K562 (cell line): ENCODE results near the gene RAB7A. TPM values are rescaled to one million over a fixed set of nuclear protein-coding genes. Genes with fewer than 3 reads are reported as not detected.

Experiments
- ATAC-seq: fragments of 200-7000 bp; cut with Tn5 transposase; 3 replicates; pipeline ENCODE4 v1.9.1; 2020; ENCODE audit warnings: moderate library complexity
- BruUV-seq: library from RNA; stranded (reverse); fragments of 400-500 nt; replicated peaks from 2 replicates; lab custom pipeline; 2021; lab: Mats Ljungman, UMichigan
- CTCF ChIA-PET: fragments of 300-600 bp; formaldehyde crosslinking; extraction: SDS; loops from one replicate; lab custom pipeline; 2021; ENCODE audit warnings: low intra/inter-chr PET ratio; lab: Yijun Ruan, JAX
- POLR2A ChIA-PET: fragments of 300-600, 350-650 bp; sonication (Branson Sonifier 250); formaldehyde crosslinking; extraction: SDS; loops from one replicate; lab custom pipeline; 2021; ENCODE audit warnings: antibody characterized with exemption, inconsistent platforms; lab: Yijun Ruan, JAX
- DNase-seq, 4 experiments: peaks; one replicate each; pipeline versions ENCODE4 v3.0.0 to v3.0.0-alpha.2; 2011 to 2018; ENCODE audit warnings: low spot score in 3 of 4, mixed read lengths in 3 of 4; ENCODE audit errors: extremely low read depth in 1 of 4
- FAIRE-seq: peaks from 2 replicates; lab custom pipeline; 2011; peaks lifted over from hg19 to GRCh38; lab: Jason Lieb, UNC
- H2AFZ ChIP-seq: 2 replicates; pipeline ENCODE4 v1.6.0; 2011; ENCODE audit warnings: low read depth, low read length, control low read depth, inconsistent platforms
- H3K27ac ChIP-seq: fragments of 200-600 bp; 3 replicates; pipeline ENCODE4 v1.8.0; 2011; ENCODE audit warnings: low read depth, mild to moderate bottlenecking, control low read depth, inconsistent platforms, low read length, moderate library complexity, mixed read lengths; ENCODE audit errors: extremely low read depth
- H3K27me3 ChIP-seq, 2 experiments: fragments of 300-600 bp in 1 of 2; 2 replicates in 1 of 2; 3 replicates in 1 of 2; pipeline versions ENCODE4 v1.6.0 to v1.8.0; 2011; ENCODE audit warnings: inconsistent platforms in 2 of 2, low read length in 2 of 2, mild to moderate bottlenecking in 1 of 2, mixed read lengths in 1 of 2, moderate library complexity in 1 of 2; ENCODE audit not compliant: control insufficient read depth in 2 of 2, insufficient read depth in 2 of 2
- H3K36me3 ChIP-seq: fragments of 300-600 bp; 3 replicates; pipeline ENCODE4 v1.8.0; 2011; ENCODE audit warnings: mild to moderate bottlenecking, low read length, inconsistent platforms; ENCODE audit not compliant: control insufficient read depth, insufficient read depth
- H3K4me1 ChIP-seq, 2 experiments: fragments of 200-600 bp in 1 of 2; replicated peaks in 1 of 2; 2 replicates in 1 of 2; 3 replicates in 1 of 2; pipeline versions ENCODE4 v1.5.1 to v1.8.0; 2011; ENCODE audit warnings: inconsistent platforms in 2 of 2, low read length in 2 of 2, mild to moderate bottlenecking in 1 of 2, mixed read lengths in 1 of 2, moderate library complexity in 1 of 2; ENCODE audit not compliant: control insufficient read depth in 2 of 2, insufficient read depth in 2 of 2
- H3K4me2 ChIP-seq: 2 replicates; pipeline ENCODE4 v1.6.1; 2011; ENCODE audit warnings: low read length, control low read depth, inconsistent platforms, mixed read lengths; ENCODE audit not compliant: insufficient read depth
- H3K4me3 ChIP-seq: fragments of 200-600 bp; sonication (generic), shearing (Covaris generic); 2 replicates; pipeline ENCODE4 v1.5.1; 2016; ENCODE audit warnings: control low read depth, inconsistent platforms
- H3K79me2 ChIP-seq: fragments of 200-600 bp; 3 replicates; pipeline ENCODE4 v1.8.0; 2011; ENCODE audit warnings: low read length, inconsistent platforms; ENCODE audit not compliant: control insufficient read depth, insufficient read depth
- H3K9ac ChIP-seq, 2 experiments: 2 replicates each; pipeline versions ENCODE4 v1.6.0 to v1.6.1; 2011; ENCODE audit warnings: low read depth in 2 of 2, low read length in 2 of 2, control low read depth in 1 of 2, inconsistent platforms in 1 of 2, mild to moderate bottlenecking in 1 of 2, mixed read lengths in 1 of 2; ENCODE audit not compliant: insufficient read depth in 1 of 2
- H3K9me1 ChIP-seq: one replicate; pipeline ENCODE4 v1.6.0; 2011; ENCODE audit warnings: inconsistent platforms, mild to moderate bottlenecking, low read length, moderate library complexity; ENCODE audit not compliant: control insufficient read depth, insufficient read depth
- H3K9me3 ChIP-seq: replicated peaks from 2 replicates; pipeline ENCODE4 v1.5.1; 2011; ENCODE audit warnings: low read depth, low read length, inconsistent platforms; ENCODE audit not compliant: control insufficient read depth, insufficient read depth
- H4K20me1 ChIP-seq: replicated peaks from 2 replicates; pipeline ENCODE4 v1.6.1; 2011; ENCODE audit warnings: low read length, inconsistent platforms, mixed read lengths; ENCODE audit not compliant: control insufficient read depth, insufficient read depth
- BACH1 ChIP-seq: fragments of 200-800 bp; sonication (Bioruptor generic); IDR thresholded peaks from 2 replicates; pipeline ENCODE4 v1.6.1; 2016; ENCODE audit warnings: missing genetic modification characterization, missing compliant biosample characterization
- BMI1 ChIP-seq: fragments of 150-350 bp; IDR thresholded peaks from 2 replicates; pipeline ENCODE4 v1.6.1; 2014; ENCODE audit warnings: low read length
- CTBP1 ChIP-seq: fragments of 450-650 bp; IDR thresholded peaks from 2 replicates; pipeline ENCODE4 v1.6.1; 2016; ENCODE audit warnings: borderline replicate concordance
- CTCF ChIP-seq, 3 experiments: IDR thresholded peaks in 2 of 3; conservative IDR thresholded peaks in 1 of 3; 2 replicates each; pipeline ENCODE4 v1.5.1; 2011 to 2012; ENCODE audit warnings: low read length in 3 of 3, mild to moderate bottlenecking in 3 of 3, control low read depth in 2 of 3, improper control_type of control experiment in 1 of 3, inconsistent platforms in 1 of 3, low read depth in 1 of 3, mixed read lengths in 1 of 3, moderate library complexity in 1 of 3; ENCODE audit not compliant: insufficient read depth in 2 of 3
- FOS ChIP-seq: IDR thresholded peaks from 3 replicates; pipeline ENCODE4 v1.6.1; 2011; ENCODE audit not compliant: insufficient read length; ENCODE audit errors: extremely low read depth
- MEIS2 ChIP-seq: fragments of 450-650 bp; IDR thresholded peaks from 2 replicates; pipeline ENCODE4 v1.6.1; 2014; ENCODE audit warnings: mild to moderate bottlenecking; ENCODE audit not compliant: partially characterized antibody
- MLX ChIP-seq, 2 experiments: fragments of 450-650 bp in 1 of 2; sonication (generic) in 1 of 2; formaldehyde crosslinking; conservative IDR thresholded peaks; 2 replicates each; pipeline versions ENCODE4 v1.4.0 to v1.8.1; 2020 to 2022; ENCODE audit warnings: mild to moderate bottlenecking in 1 of 2, missing genetic modification reagents in 1 of 2
- NFE2 ChIP-seq: IDR thresholded peaks from 2 replicates; pipeline ENCODE4 v1.6.1; 2014; ENCODE audit warnings: antibody characterized with exemption, low read depth
- NFRKB ChIP-seq: fragments of 450-650 bp; IDR thresholded peaks from 2 replicates; pipeline ENCODE4 v1.6.1; 2016; ENCODE audit warnings: low read depth
- PCBP2 ChIP-seq: fragments of 200-400 bp; formaldehyde crosslinking; IDR thresholded peaks from 2 replicates; pipeline ENCODE4 v1.6.1; 2018; ENCODE audit warnings: low read length, low read depth, mild to moderate bottlenecking, moderate library complexity; ENCODE audit not compliant: poor library complexity, severe bottlenecking
- POLR2A ChIP-seq: fragments of 450-650 bp; conservative IDR thresholded peaks from 2 replicates; pipeline ENCODE4 v1.6.1; 2016
- RBM34 ChIP-seq: fragments of 200-400 bp; formaldehyde crosslinking; IDR thresholded peaks from 2 replicates; pipeline ENCODE4 v1.6.1; 2018; ENCODE audit warnings: low read length, borderline replicate concordance; ENCODE audit not compliant: insufficient read depth
- RCOR1 ChIP-seq, 2 experiments: IDR thresholded peaks; 2 replicates each; pipeline ENCODE4 v1.6.1; 2012; ENCODE audit warnings: low read depth in 2 of 2, low read length in 2 of 2, borderline replicate concordance in 1 of 2, improper control_type of control experiment in 1 of 2
- RFX5 ChIP-seq: IDR thresholded peaks from 2 replicates; pipeline ENCODE4 v1.6.1; 2011; ENCODE audit warnings: low read depth, mild to moderate bottlenecking, improper control_type of control experiment, low read length
- SMAD4 ChIP-seq: fragments of 250-450 bp; sonication (Bioruptor Pico); conservative IDR thresholded peaks from 2 replicates; pipeline ENCODE4 v1.8.0; 2021; ENCODE audit warnings: inconsistent platforms, mild to moderate bottlenecking, moderate library complexity
- TAF7 ChIP-seq: fragments of 450-650 bp; IDR thresholded peaks from 2 replicates; pipeline ENCODE4 v1.6.1; 2016; ENCODE audit warnings: missing genetic modification characterization, missing compliant biosample characterization
- TRIM24 ChIP-seq, 2 experiments: fragments of 450-650 bp; IDR thresholded peaks; 2 replicates each; pipeline ENCODE4 v1.6.1; 2016
- ZC3H4 ChIP-seq: sonication (generic); formaldehyde crosslinking; IDR thresholded peaks from 2 replicates; pipeline ENCODE4 v1.9.0; 2021; ENCODE audit warnings: missing genetic modification reagents, borderline replicate concordance
- ZNF740 ChIP-seq, 3 experiments: fragments of 200-800 bp in 1 of 3; sonication (Bioruptor generic) in 1 of 3; sonication (generic) in 1 of 3; formaldehyde crosslinking in 1 of 3; IDR thresholded peaks; 2 replicates each; pipeline versions ENCODE4 v1.6.1 to v1.8.0; 2016 to 2022; ENCODE audit warnings: mild to moderate bottlenecking in 2 of 3, missing compliant biosample characterization in 2 of 3, missing genetic modification characterization in 2 of 3, missing genetic modification reagents in 1 of 3
- ZNF77 ChIP-seq: fragments of 250-450 bp; sonication (Bioruptor Pico); IDR thresholded peaks from 2 replicates; pipeline ENCODE4 v1.5.0; 2020
- WGBS: fragments of 100-300 bp; shearing (Covaris generic); methylation state at CpG from one replicate; pipeline ENCODE4 v1.1.6; 2016; ENCODE audit warnings: low coverage, mixed read lengths; ENCODE audit not compliant: insufficient coverage; ENCODE audit errors: missing lambda C conversion rate; 5-methylcytosine and 5-hydroxymethylcytosine counted together
- in situ Hi-C: fragments of 300-500 bp; cut with MboI; formaldehyde crosslinking; loops from 4 replicates; pipeline ENCODE4 v1.15.0; 2018; ENCODE audit warnings: inconsistent platforms, mixed read lengths
- intact Hi-C: fragments of 100-400 bp; cut with micrococcal nuclease; formaldehyde crosslinking; loops from 2 replicates; pipeline ENCODE4 v1.14.2; 2022
- polyA plus RNA-seq, 8 experiments: library from polyadenylated mRNA; depleted of rRNA in 4 of 8; stranded (reverse) in 5 of 8; unstranded in 3 of 8; fragments of >200 nt; fragmentation: Nextera tagmentation in 2 of 8; fragmentation: Illumina TruSeq in 1 of 8; extraction: Ambion mirVana in 2 of 8; extraction: Trizol in 1 of 8; gene quantifications; 2 replicates each; pipeline versions ENCODE4 v1.2.1 to v1.2.3, GENCODE V29; 2011 to 2014; ENCODE audit warnings: inconsistent platforms in 1 of 8, missing spikeins in 1 of 8
- total RNA-seq, 7 experiments: library from RNA; depleted of rRNA in 6 of 7; stranded (reverse); fragments of >200 nt in 6 of 7; fragmentation: Illumina TruSeq in 2 of 7; extraction: Trizol in 2 of 7; gene quantifications; 2 replicates each; pipeline versions ENCODE4 v1.2.1 to v1.2.3, GENCODE V29; 2011 to 2021; ENCODE audit warnings: low replicate concordance in 1 of 7

The RAB7A gene
- total and polyA plus RNA-seq, 9 of the 15 experiments (the other 6 are each of a cell fraction or from before 2014, with no cell fraction given), result 30.9 to 204 (median 72.8) TPM

- TF ChIP-seq CTCF (IDR thresholded peaks at IDR 0.05 in 2 of 3, conservative IDR thresholded peaks at IDR 0.05 in 1 of 3; ENCODE audit: insufficient read depth in 2 of 3, low read depth in 1 of 3, low read length in 3 of 3) (peak; percentile 76 to 83 (median 77)), SMAD4 (CRISPR knock-in tag) (no peak), CTBP1 (peak; percentile 46; the same call in 1 of the 2 replicates), POLR2A (no peak), MEIS2 (peak; percentile 2), RCOR1 (IDR thresholded peaks at IDR 0.05; ENCODE audit: borderline replicate concordance in 1 of 2, low read depth in 2 of 2, low read length in 2 of 2) (peak in 1 of 2 experiments; percentile 35; a peak in 1 of 4 replicates)
- TF ChIP-seq, all 486 proteins: peak for 10
Observed at GRCh38 chr3:128784232-128784631, 58.2 kb downstream of the RAB7A start (continued).

- FAIRE-seq, result no peak
- Histone ChIP-seq H3K36me3 (0 out of 3 replicates have a peak, but pooled peaks cover 7% of the 10 kb centered on the region), H3K4me3 (no peak overlapping the region), H4K20me1 (peaks cover 28% of the 10 kb centered on the region), H3K27me3 (no peaks in the 10 kb centered on the region), H2AFZ (no peak overlapping the region), H3K79me2 (peaks cover 97% of the 10 kb centered on the region), H3K4me1 (peaks cover 0 to 13% of the 10 kb centered on the region in 2 experiments; a peak in 3 of 5 replicates), H3K9me1 (peaks cover 5% of the 10 kb centered on the region), H3K27ac (no peak overlapping the region), H3K4me2 (no peak overlapping the region), H3K9ac (no peak overlapping the region), H3K9me3 (no peaks in the 10 kb centered on the region)
- no peak for DNase-seq
- intact Hi-C loops (loop anchor here (1.0 kb wide), 1 partner anchor 61 kb away; no protein-coding TSS in a partner anchor), in situ Hi-C loops (no loop called here)
- ATAC-seq, result no peak
- 94% methylated on average over 3 of the region's 3 CpGs for WGBS
- CTCF ChIA-PET, result interaction anchor here (1.5 kb wide), 1 partner anchor 104 kb away, joined by 3 read pairs; no protein-coding TSS in a partner anchor
- no TSS peak for BruUV-seq
- POLR2A ChIA-PET, result no interaction called here
- TF ChIP-seq MLX (CRISPR knock-in tag; conservative IDR thresholded peaks at IDR 0.05) (no peak), PCBP2 (no peak), ZNF77 (CRISPR knock-in tag) (no peak), TRIM24 (IDR thresholded peaks at IDR 0.05) (no peak), BACH1 (tag) (no peak), TAF7 (tag) (no peak), NFE2 (no peak), BMI1 (no peak), SMAD4 (CRISPR knock-in tag) (no peak), ZC3H4 (CRISPR knock-in tag) (no peak), RFX5 (no peak), RBM34 (no peak), NFRKB (no peak), FOS (no peak), ZNF740 (CRISPR knock-in tag; IDR thresholded peaks at IDR 0.05) (no peak), ZNF740 (tag; IDR thresholded peaks at IDR 0.05) (no peak)
Observed at GRCh38 chr3:128784843-128785242, 58.9 kb downstream of the RAB7A start.
